GM06990 (cell line): Measurements from ENCODE around the gene PTPRO.

ENCODE experiments used
- DNase-seq: peaks from one replicate; pipeline ENCODE4 v3.0.0-alpha.2; 2011; ENCODE audit not compliant: insufficient read length; ENCODE audit errors: extremely low read depth
- H3K27me3 ChIP-seq: replicated peaks from 2 replicates; pipeline ENCODE4 v1.6.0; 2011; ENCODE audit warnings: low read length; ENCODE audit not compliant: control insufficient read depth, insufficient read depth
- H3K36me3 ChIP-seq: 2 replicates; pipeline ENCODE4 v1.5.1; 2011; ENCODE audit warnings: low read length; ENCODE audit not compliant: control insufficient read depth, insufficient read depth
- H3K4me3 ChIP-seq: replicated peaks from 2 replicates; pipeline ENCODE4 v1.5.1; 2011; ENCODE audit warnings: low read depth, mild to moderate bottlenecking, control low read depth, low read length
- CTCF ChIP-seq: IDR thresholded peaks from 2 replicates; pipeline ENCODE4 v1.5.1; 2011; ENCODE audit warnings: low read length, control low read depth, mild to moderate bottlenecking, inconsistent platforms; ENCODE audit not compliant: insufficient read depth, poor library complexity, severe bottlenecking

The PTPRO gene

DNA sequence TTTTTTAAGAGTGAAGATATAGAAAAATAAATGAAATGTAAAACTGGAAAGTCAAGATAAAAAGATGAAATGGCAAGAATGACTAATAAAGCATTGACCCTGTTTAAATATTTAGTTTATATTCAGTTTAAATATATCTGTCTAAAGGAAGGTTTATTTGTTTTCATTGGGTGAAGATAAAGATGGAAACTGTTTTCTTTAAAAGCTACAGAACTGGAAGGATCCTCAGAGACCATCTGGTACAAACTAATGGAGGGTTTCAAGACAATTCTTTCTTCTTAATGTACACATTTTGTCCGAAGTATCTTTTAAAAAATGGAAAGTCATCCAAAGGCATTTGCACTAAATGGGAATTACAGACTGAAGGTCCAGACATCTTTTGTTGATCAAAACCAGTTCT lies 324.3 kb downstream of the PTPRO start:
- DNase-seq: no peak
- H3K27me3 ChIP-seq: no peaks in the 10 kb centered on the region
- no peak for TF ChIP-seq CTCF
- H3K36me3 ChIP-seq: no peaks in the 10 kb centered on the region
- no peak overlapping the region for H3K4me3 ChIP-seq
